Astrocyte (in vitro differentiated cells and primary cell): ENCODE results near the gene RSAD1. TPM values are rescaled to one million over a fixed set of nuclear protein-coding genes. Genes with fewer than 3 reads are reported as not detected.

ENCODE experiments used
- DNase-seq: peaks from one replicate; pipeline ENCODE4 v3.0.0-alpha.2; 2010; ENCODE audit warnings: low read depth
- FAIRE-seq: peaks from 2 replicates; lab custom pipeline; 2011; peaks lifted over from hg19 to GRCh38; lab: Jason Lieb, UNC
- H2AFZ ChIP-seq: 2 replicates; pipeline ENCODE4 v1.6.0; 2012; ENCODE audit warnings: low read depth, low read length, inconsistent platforms
- H3K27ac ChIP-seq: 2 replicates; pipeline ENCODE4 v1.5.1; 2011; ENCODE audit warnings: low read depth, low read length, inconsistent platforms
- H3K27me3 ChIP-seq: 2 replicates; pipeline ENCODE4 v1.6.0; 2011; ENCODE audit warnings: low read length, inconsistent platforms; ENCODE audit not compliant: insufficient read depth
- H3K36me3 ChIP-seq: 2 replicates; pipeline ENCODE4 v1.5.1; 2011; ENCODE audit warnings: low read length, inconsistent platforms; ENCODE audit not compliant: insufficient read depth
- H3K4me1 ChIP-seq: 2 replicates; pipeline ENCODE4 v1.5.1; 2011; ENCODE audit warnings: low read length, inconsistent platforms; ENCODE audit not compliant: insufficient read depth
- H3K4me2 ChIP-seq: 2 replicates; pipeline ENCODE4 v1.6.0; 2012; ENCODE audit warnings: low read length, inconsistent platforms
- H3K4me3 ChIP-seq: 2 replicates; pipeline ENCODE4 v1.5.1; 2011; ENCODE audit warnings: low read depth, mild to moderate bottlenecking, low read length, inconsistent platforms; ENCODE audit not compliant: insufficient read depth
- H3K79me2 ChIP-seq: 2 replicates; pipeline ENCODE4 v1.6.0; 2012; ENCODE audit warnings: mild to moderate bottlenecking, low read length, inconsistent platforms; ENCODE audit not compliant: insufficient read depth
- H3K9ac ChIP-seq: 2 replicates; pipeline ENCODE4 v1.6.0; 2012; ENCODE audit warnings: mild to moderate bottlenecking, low read length, inconsistent platforms
- H3K9me3 ChIP-seq: 2 replicates; pipeline ENCODE4 v1.5.1; 2012; ENCODE audit warnings: low read depth, mild to moderate bottlenecking, low read length, inconsistent platforms; ENCODE audit not compliant: insufficient read depth
- H4K20me1 ChIP-seq: 2 replicates; pipeline ENCODE4 v1.6.0; 2012; ENCODE audit warnings: low read length, inconsistent platforms; ENCODE audit not compliant: insufficient read depth
- H3K27ac Mint-ChIP-seq: one replicate; pipeline ENCODE4 v1.8.0; 2021; ENCODE audit warnings: mild to moderate bottlenecking, mixed read lengths; ENCODE audit not compliant: unreplicated experiment
- H3K27me3 Mint-ChIP-seq: one replicate; pipeline ENCODE4 v1.8.0; 2021; ENCODE audit warnings: low read depth, mixed read lengths; ENCODE audit not compliant: unreplicated experiment
- H3K36me3 Mint-ChIP-seq: one replicate; pipeline ENCODE4 v1.8.0; 2021; ENCODE audit warnings: low read depth, mixed read lengths; ENCODE audit not compliant: unreplicated experiment
- H3K4me1 Mint-ChIP-seq: one replicate; pipeline ENCODE4 v1.8.0; 2021; ENCODE audit warnings: low read depth, mixed read lengths; ENCODE audit not compliant: unreplicated experiment
- H3K4me3 Mint-ChIP-seq: one replicate; pipeline ENCODE4 v1.8.0; 2021; ENCODE audit warnings: mild to moderate bottlenecking, moderate library complexity, mixed read lengths; ENCODE audit not compliant: unreplicated experiment
- H3K9me3 Mint-ChIP-seq: one replicate; pipeline ENCODE4 v1.8.0; 2021; ENCODE audit warnings: mild to moderate bottlenecking, mixed read lengths; ENCODE audit not compliant: unreplicated experiment
- EZH2 ChIP-seq: IDR thresholded peaks from 2 replicates; pipeline ENCODE4 v1.6.1; 2012; ENCODE audit warnings: mild to moderate bottlenecking, low read length, inconsistent platforms; ENCODE audit not compliant: insufficient read depth
- total RNA-seq: library from RNA; stranded (reverse); gene quantifications from 2 replicates; pipeline ENCODE4 v1.2.1, GENCODE V29; 2021
- TF ChIP-seq, protein P1 (sequence below): IDR thresholded peaks from 2 replicates; pipeline ENCODE4 v1.5.1; 2011; ENCODE audit warnings: low read depth, mild to moderate bottlenecking, inconsistent platforms, low read length, moderate library complexity; ENCODE audit not compliant: insufficient read depth

Gene RSAD1
- total RNA-seq, 1 donor from 2014 or later = 18.8 TPM

DNA sequence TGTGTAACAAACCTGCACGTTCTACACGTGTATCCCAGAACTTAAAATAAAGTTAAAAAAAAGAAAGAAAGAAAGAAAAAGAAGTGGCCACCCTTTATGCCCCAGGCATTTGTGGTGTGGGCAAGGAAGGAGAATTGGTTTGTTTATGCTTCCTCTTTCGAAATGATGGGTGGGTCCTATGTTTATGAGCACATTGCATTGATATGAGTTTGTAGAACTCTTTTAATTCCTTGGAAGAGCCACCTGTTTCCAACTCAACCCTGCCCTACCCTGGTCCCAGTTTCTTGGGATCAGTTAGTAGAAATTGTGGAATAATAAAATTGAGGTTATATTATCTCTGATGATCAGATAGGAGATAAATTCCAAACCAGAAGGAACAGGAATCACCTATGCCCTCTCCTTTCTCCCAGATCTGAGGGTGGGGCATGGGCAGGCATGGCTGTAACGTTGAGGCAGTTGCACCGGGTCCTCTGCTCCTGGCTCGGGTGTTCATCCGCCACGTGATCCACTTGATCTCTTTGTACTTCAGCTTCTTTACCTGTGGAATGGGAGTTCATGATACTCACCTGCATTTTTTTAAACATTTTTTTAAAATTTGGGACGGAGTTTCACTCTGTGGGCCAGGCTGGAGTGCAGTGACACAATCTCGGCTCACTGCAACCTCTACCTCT, 25.9 kb upstream of the RSAD1 start:
- TF ChIP-seq EZH2 = no peak
- TF ChIP-seq, protein P1, sequence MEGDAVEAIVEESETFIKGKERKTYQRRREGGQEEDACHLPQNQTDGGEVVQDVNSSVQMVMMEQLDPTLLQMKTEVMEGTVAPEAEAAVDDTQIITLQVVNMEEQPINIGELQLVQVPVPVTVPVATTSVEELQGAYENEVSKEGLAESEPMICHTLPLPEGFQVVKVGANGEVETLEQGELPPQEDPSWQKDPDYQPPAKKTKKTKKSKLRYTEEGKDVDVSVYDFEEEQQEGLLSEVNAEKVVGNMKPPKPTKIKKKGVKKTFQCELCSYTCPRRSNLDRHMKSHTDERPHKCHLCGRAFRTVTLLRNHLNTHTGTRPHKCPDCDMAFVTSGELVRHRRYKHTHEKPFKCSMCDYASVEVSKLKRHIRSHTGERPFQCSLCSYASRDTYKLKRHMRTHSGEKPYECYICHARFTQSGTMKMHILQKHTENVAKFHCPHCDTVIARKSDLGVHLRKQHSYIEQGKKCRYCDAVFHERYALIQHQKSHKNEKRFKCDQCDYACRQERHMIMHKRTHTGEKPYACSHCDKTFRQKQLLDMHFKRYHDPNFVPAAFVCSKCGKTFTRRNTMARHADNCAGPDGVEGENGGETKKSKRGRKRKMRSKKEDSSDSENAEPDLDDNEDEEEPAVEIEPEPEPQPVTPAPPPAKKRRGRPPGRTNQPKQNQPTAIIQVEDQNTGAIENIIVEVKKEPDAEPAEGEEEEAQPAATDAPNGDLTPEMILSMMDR = no peak
- Mint-ChIP-seq H3K27me3 (no peaks in the 10 kb centered on the region), H3K4me1 (no peaks in the 10 kb centered on the region), H3K36me3 (peaks cover 6% of the 10 kb centered on the region), H3K9me3 (no peaks in the 10 kb centered on the region), H3K4me3 (no peak overlapping the region), H3K27ac (no peak overlapping the region)
- Histone ChIP-seq H3K4me2 (no peak overlapping the region), H3K9me3 (no peaks in the 10 kb centered on the region), H3K27me3 (no peaks in the 10 kb centered on the region), H3K4me1 (no peaks in the 10 kb centered on the region), H3K4me3 (no peak overlapping the region), H3K27ac (no peak overlapping the region), H4K20me1 (no peaks in the 10 kb centered on the region), H3K79me2 (no peaks in the 10 kb centered on the region), H3K9ac (no peak overlapping the region), H3K36me3 (no peaks in the 10 kb centered on the region), H2AFZ (no peak overlapping the region)
- DNase-seq (no peak), FAIRE-seq (no peak)

DNA sequence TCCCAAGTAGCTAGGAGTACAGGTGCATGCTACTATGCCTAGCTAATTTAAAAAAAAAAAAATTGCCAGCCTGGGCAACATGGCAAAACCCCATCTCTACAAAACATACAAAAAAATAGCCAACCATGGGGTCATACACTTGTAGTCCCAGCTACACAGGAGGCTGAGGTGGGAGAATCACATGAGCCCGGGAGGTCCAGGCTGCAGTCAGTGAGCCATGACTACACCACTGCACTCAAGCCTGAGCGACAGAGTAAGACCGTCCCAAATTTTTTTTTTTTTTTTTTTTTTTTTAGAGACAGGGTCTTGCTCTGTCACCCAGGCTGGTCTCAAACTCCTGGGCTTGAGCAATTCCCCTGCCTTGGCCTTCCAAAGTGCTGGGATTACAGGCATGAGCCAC, 24.8 kb upstream of the RSAD1 start:
- DNase-seq (no peak), FAIRE-seq (no peak)
- Histone ChIP-seq H3K4me1 (no peaks in the 10 kb centered on the region), H3K27ac (no peak overlapping the region), H3K27me3 (no peaks in the 10 kb centered on the region), H2AFZ (no peak overlapping the region), H3K9ac (no peak overlapping the region), H3K4me3 (no peak overlapping the region), H3K9me3 (no peaks in the 10 kb centered on the region), H3K4me2 (no peak overlapping the region), H4K20me1 (peaks cover 4% of the 10 kb centered on the region), H3K36me3 (no peaks in the 10 kb centered on the region), H3K79me2 (no peaks in the 10 kb centered on the region)
- no peaks in the 10 kb centered on the region for H3K27me3 Mint-ChIP-seq
- H3K4me3 Mint-ChIP-seq = no peak overlapping the region
- H3K27ac Mint-ChIP-seq = no peak overlapping the region
- H3K9me3 Mint-ChIP-seq = no peaks in the 10 kb centered on the region
- TF ChIP-seq, protein P1 = no peak
- no peak for TF ChIP-seq EZH2
- H3K36me3 Mint-ChIP-seq = peaks cover 10% of the 10 kb centered on the region
- peaks cover 8% of the 10 kb centered on the region for H3K4me1 Mint-ChIP-seq

DNA sequence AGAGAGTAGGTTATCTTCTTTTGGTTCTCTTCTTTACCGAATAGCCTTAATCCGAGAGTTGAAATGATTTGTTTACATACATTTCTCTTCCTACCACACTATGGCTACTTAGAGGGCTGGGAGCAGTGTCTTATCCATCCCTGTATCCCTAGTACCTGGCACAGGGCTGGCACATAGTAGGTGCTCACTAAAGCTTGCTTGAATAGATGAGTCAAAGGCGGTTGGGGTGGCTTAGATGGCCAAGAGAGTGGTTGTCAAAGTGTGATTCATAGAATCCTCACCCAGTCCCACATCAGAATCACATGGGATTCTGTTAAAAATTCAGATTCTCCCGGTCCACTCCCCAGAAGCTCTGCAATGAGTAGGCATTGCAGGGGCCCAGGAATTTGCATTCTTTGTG, 21.0 kb upstream of the RSAD1 start:
- no peaks in the 10 kb centered on the region for H3K27me3 ChIP-seq
- H3K79me2 ChIP-seq = no peaks in the 10 kb centered on the region
- H3K9ac ChIP-seq = no peak overlapping the region
- H2AFZ ChIP-seq = no peak overlapping the region
- no peaks in the 10 kb centered on the region for H3K9me3 Mint-ChIP-seq
- no peak overlapping the region for H3K27ac ChIP-seq
- H3K9me3 ChIP-seq = no peaks in the 10 kb centered on the region
- peaks cover 14% of the 10 kb centered on the region for H3K4me1 Mint-ChIP-seq
- H3K27me3 Mint-ChIP-seq = no peaks in the 10 kb centered on the region
- H3K27ac Mint-ChIP-seq = peak overlapping the region; percentile 58
- H3K4me3 ChIP-seq = no peak overlapping the region
- no peak for FAIRE-seq
- H4K20me1 ChIP-seq = peaks cover 12% of the 10 kb centered on the region
- DNase-seq = no peak
- H3K4me2 ChIP-seq = no peak overlapping the region
- H3K4me1 ChIP-seq = no peaks in the 10 kb centered on the region
- TF ChIP-seq, protein P1 = no peak
- TF ChIP-seq EZH2 = no peak
- peaks cover 10% of the 10 kb centered on the region for H3K36me3 Mint-ChIP-seq
- H3K4me3 Mint-ChIP-seq = no peak overlapping the region
- H3K36me3 ChIP-seq = no peaks in the 10 kb centered on the region
